RWPE2 (cell line): Measurements from ENCODE around the gene MED26.
A peak's percentile ranks its signal among the peaks of the same experiment; 100 is the strongest.

ENCODE experiments used
- ATAC-seq: fragments of 200-7000 bp; cut with Tn5 transposase; 3 replicates; pipeline ENCODE4 v1.9.1; 2021; ENCODE audit warnings: low read depth
- DNase-seq: peaks from one replicate; pipeline ENCODE4 v3.0.0-alpha.2; 2020; ENCODE audit warnings: low spot score
- H3K27ac ChIP-seq: fragments of 450-650 bp; 2 replicates; pipeline ENCODE4 v1.5.1; 2017; ENCODE audit warnings: mild to moderate bottlenecking; ENCODE audit not compliant: poor library complexity, severe bottlenecking
- H3K27me3 ChIP-seq: fragments of 250-450 bp; sonication (Bioruptor Pico); 2 replicates; pipeline ENCODE4 v1.5.1; 2021; ENCODE audit warnings: mild to moderate bottlenecking, moderate library complexity; ENCODE audit not compliant: insufficient read depth, poor library complexity, severe bottlenecking
- H3K36me3 ChIP-seq: fragments of 250-450 bp; sonication (Bioruptor Pico); 2 replicates; pipeline ENCODE4 v1.5.1; 2020; ENCODE audit warnings: low read depth, mild to moderate bottlenecking, moderate library complexity
- H3K4me1 ChIP-seq: fragments of 250-450 bp; sonication (Bioruptor Pico); 2 replicates; pipeline ENCODE4 v1.5.1; 2021; ENCODE audit warnings: mild to moderate bottlenecking, moderate library complexity; ENCODE audit not compliant: insufficient read depth, poor library complexity, severe bottlenecking
- H3K4me3 ChIP-seq: fragments of 250-450 bp; sonication (Bioruptor Pico); 2 replicates; pipeline ENCODE4 v1.5.1; 2021; ENCODE audit warnings: mild to moderate bottlenecking, moderate library complexity; ENCODE audit not compliant: severe bottlenecking
- H3K9me3 ChIP-seq: fragments of 250-450 bp; sonication (Bioruptor Pico); 2 replicates; pipeline ENCODE4 v1.5.1; 2021; ENCODE audit warnings: mild to moderate bottlenecking, moderate library complexity; ENCODE audit not compliant: severe bottlenecking
- TF ChIP-seq, protein P1 (sequence below): fragments of 450-650 bp; IDR thresholded peaks from one replicate; pipeline ENCODE4 v1.5.1; 2017; ENCODE audit warnings: mild to moderate bottlenecking, moderate library complexity; ENCODE audit not compliant: poor library complexity, severe bottlenecking

The MED26 gene

DNA sequence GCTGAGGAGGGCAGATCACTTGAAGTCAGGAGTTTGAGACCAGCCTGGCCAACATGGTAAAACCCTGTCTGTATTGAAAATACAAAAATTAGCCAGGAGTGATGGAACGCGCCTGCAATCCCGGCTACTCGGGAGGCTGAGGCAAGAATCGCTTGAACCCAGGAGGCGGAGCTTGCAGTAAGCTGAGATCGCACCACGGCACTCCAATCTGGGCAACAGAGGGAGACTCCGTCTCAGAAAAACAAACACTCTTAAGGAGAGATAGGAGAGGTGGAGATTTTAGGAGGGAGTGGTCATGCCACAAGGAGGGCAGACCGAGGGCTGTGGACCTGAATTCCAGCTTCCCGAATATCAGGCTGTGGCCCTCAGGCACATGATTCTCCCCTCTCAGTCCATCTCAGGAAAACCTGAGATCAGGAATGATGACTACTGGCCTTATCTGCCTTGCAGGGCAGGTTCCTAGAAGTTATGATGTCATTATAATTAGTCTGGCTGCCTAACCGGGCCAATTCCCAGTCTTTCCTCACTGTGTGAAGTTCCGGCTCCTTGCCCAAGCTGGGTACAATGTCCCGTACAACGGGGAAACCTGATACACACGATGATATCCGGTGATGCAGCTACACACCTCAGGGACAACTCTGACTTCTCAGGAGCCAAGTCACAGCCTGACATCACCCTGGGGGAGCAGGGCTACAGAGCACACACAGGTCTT, 58.2 kb downstream of the MED26 start:
- Histone ChIP-seq H3K27ac (peak overlapping the region; percentile 40), H3K4me1 (peaks cover 15% of the 10 kb centered on the region), H3K36me3 (peaks cover 55% of the 10 kb centered on the region), H3K4me3 (no peak overlapping the region), H3K27me3 (no peaks in the 10 kb centered on the region), H3K9me3 (no peaks in the 10 kb centered on the region)
- ATAC-seq (no peak), DNase-seq (no peak)
- TF ChIP-seq, protein P1, sequence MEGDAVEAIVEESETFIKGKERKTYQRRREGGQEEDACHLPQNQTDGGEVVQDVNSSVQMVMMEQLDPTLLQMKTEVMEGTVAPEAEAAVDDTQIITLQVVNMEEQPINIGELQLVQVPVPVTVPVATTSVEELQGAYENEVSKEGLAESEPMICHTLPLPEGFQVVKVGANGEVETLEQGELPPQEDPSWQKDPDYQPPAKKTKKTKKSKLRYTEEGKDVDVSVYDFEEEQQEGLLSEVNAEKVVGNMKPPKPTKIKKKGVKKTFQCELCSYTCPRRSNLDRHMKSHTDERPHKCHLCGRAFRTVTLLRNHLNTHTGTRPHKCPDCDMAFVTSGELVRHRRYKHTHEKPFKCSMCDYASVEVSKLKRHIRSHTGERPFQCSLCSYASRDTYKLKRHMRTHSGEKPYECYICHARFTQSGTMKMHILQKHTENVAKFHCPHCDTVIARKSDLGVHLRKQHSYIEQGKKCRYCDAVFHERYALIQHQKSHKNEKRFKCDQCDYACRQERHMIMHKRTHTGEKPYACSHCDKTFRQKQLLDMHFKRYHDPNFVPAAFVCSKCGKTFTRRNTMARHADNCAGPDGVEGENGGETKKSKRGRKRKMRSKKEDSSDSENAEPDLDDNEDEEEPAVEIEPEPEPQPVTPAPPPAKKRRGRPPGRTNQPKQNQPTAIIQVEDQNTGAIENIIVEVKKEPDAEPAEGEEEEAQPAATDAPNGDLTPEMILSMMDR: no peak

- Histone ChIP-seq H3K9me3 (no peaks in the 10 kb centered on the region), H3K27ac (no peak overlapping the region), H3K4me1 (peaks cover 11% of the 10 kb centered on the region), H3K36me3 (peaks cover 86% of the 10 kb centered on the region), H3K4me3 (no peak overlapping the region), H3K27me3 (no peaks in the 10 kb centered on the region)
- no peak for ATAC-seq
- no peak for DNase-seq
- TF ChIP-seq, protein P1: no peak
These were observed 61.3 kb downstream of the MED26 start for GRCh38 chr19:16566702-16567101.

DNA sequence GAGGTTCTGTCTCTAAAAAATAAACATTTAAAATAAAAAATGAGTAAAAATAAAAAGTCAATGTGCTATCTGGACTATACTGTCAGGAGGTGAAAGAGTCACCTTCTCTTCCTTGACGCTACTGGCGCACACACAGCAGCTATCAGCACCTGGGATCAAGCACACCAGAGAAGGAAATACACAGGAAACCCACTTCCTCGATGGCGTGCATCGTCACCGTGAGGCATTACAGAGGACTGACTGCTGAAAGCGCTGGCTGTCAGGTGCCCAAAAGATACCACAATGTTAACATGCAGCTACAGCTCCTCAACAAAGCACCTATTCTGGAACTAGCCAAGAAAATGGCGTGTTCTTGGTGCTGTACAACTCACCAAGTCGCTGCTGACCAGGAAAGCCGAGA, 61.8 kb downstream of the MED26 start:
- peaks cover 92% of the 10 kb centered on the region for H3K36me3 ChIP-seq
- DNase-seq (no peak), ATAC-seq (no peak)
- no peak overlapping the region for H3K27ac ChIP-seq
- H3K9me3 ChIP-seq: no peaks in the 10 kb centered on the region
- TF ChIP-seq, protein P1: no peak
- no peaks in the 10 kb centered on the region for H3K27me3 ChIP-seq
- peaks cover 11% of the 10 kb centered on the region for H3K4me1 ChIP-seq
- no peak overlapping the region for H3K4me3 ChIP-seq

DNA sequence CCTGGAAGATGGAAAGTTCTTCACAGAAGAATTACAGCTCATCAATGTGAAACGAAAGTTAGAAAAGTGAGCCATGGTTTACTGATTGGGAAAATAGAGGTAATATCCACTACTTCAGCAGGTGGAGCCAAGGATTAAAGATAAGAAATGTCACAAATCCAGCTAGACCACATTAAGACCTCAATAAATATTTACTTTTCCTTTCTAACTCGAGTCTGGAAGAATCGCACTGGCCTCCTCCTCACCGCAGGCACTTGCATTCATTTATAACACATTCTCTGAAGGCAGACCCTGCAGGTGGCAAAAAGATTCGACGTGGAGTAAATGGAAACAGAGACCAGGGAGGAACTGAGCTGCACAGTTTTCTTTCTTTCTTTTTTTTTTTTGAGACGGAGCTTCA, 63.2 kb downstream of the MED26 start:
- H3K4me3 ChIP-seq: no peak overlapping the region
- peaks cover 11% of the 10 kb centered on the region for H3K4me1 ChIP-seq
- TF ChIP-seq, protein P1: no peak
- H3K27ac ChIP-seq: no peak overlapping the region
- H3K9me3 ChIP-seq: no peaks in the 10 kb centered on the region
- ATAC-seq: no peak
- peaks cover 90% of the 10 kb centered on the region for H3K36me3 ChIP-seq
- no peaks in the 10 kb centered on the region for H3K27me3 ChIP-seq
- DNase-seq: no peak

GRCh38 chr19:16562608-16563025, 65.4 kb downstream of the MED26 start:
- peaks cover 88% of the 10 kb centered on the region for H3K36me3 ChIP-seq
- no peaks in the 10 kb centered on the region for H3K27me3 ChIP-seq
- no peak overlapping the region for H3K27ac ChIP-seq
- TF ChIP-seq, protein P1: no peak
- H3K9me3 ChIP-seq: no peaks in the 10 kb centered on the region
- H3K4me3 ChIP-seq: no peak overlapping the region
- ATAC-seq (no peak), DNase-seq (no peak)
- no peaks in the 10 kb centered on the region for H3K4me1 ChIP-seq
